H1 (cell line): ENCODE results near the gene FOXC1. TPM values are rescaled to one million over a fixed set of nuclear protein-coding genes. Genes with fewer than 3 reads are reported as not detected.

Experiments
- polyA plus RNA-seq, 7 experiments: library from polyadenylated mRNA; depleted of rRNA in 3 of 7; stranded (reverse) in 5 of 7; unstranded in 2 of 7; fragments of >200 nt in 5 of 7; fragments of 200-250 nt in 2 of 7; gene quantifications; 1 replicate in 5 of 7; 2 replicates in 1 of 7; 4 replicates in 1 of 7; pipeline versions ENCODE4 v1.2.1 to v1.2.3, GENCODE V29; 2011 to 2013; ENCODE audit warnings: missing spikeins in 2 of 7, mixed read lengths in 2 of 7
- total RNA-seq: library from RNA; stranded (reverse); fragmentation: NEBNext Ultra II Directional; extraction: Animal tissue kit (Norgen Biotek cat#: 25700); gene quantifications from 2 replicates; pipeline ENCODE4 v1.2.1, GENCODE V29; 2021

The FOXC1 gene
- total and polyA plus RNA-seq, 2 of the 8 experiments (the other 6 are each of a cell fraction or from before 2014, with no cell fraction given) = 0.22 TPM; not detected in 1

Other genes starting within 250 kb of the FOXC1 start
- not detected in 2 replicates for gene FOXF2, start 220.3 kb upstream of the FOXC1 start, total RNA-seq
- 0.05 TPM in 2 replicates for gene FOXF2, start 220.3 kb upstream of the FOXC1 start, polyA plus RNA-seq (2011; rRNA removed)